A673 (cell line): ENCODE data around the gene PHF2. TPM values are rescaled to one million over a fixed set of nuclear protein-coding genes. Genes with fewer than 3 reads are reported as not detected.

Source experiments
- BruUV-seq: library from RNA; stranded (reverse); fragments of 400-500 nt; replicated peaks from 2 replicates; lab custom pipeline; 2021; lab: Mats Ljungman, UMichigan
- CTCF ChIA-PET: fragments of 300-600 bp; sonication (Branson Sonifier 250); formaldehyde crosslinking; loops from one replicate; lab custom pipeline; 2022; ENCODE audit warnings: antibody characterized with exemption; lab: Charles Lee
- POLR2A ChIA-PET: fragments of 300-600 bp; sonication (Branson Sonifier 250); formaldehyde crosslinking; loops from one replicate; lab custom pipeline; 2022; ENCODE audit warnings: antibody characterized with exemption; ENCODE audit not compliant: low non-redundant PET; lab: Charles Lee
- DNase-seq: peaks from one replicate; pipeline ENCODE4 v3.0.0-alpha.2; 2015; ENCODE audit warnings: low spot score
- H3K27ac ChIP-seq: fragments of 200-600 bp; sonication (generic); 2 replicates; pipeline ENCODE4 v1.5.1; 2016; ENCODE audit warnings: mixed run types, low read depth, mild to moderate bottlenecking, mixed read lengths, antibody characterized with exemption, low read length; ENCODE audit not compliant: poor library complexity, severe bottlenecking
- H3K27me3 ChIP-seq: fragments of 200-600 bp; sonication (generic); replicated peaks from 2 replicates; pipeline ENCODE4 v1.6.1; 2017; ENCODE audit warnings: mixed run types, low read depth, mild to moderate bottlenecking, mixed read lengths, antibody characterized with exemption, low read length; ENCODE audit not compliant: insufficient read depth, poor library complexity
- H3K36me3 ChIP-seq: fragments of 200-600 bp; sonication (generic); 2 replicates; pipeline ENCODE4 v1.6.1; 2016; ENCODE audit warnings: mixed run types, mild to moderate bottlenecking, mixed read lengths, antibody characterized with exemption, low read length; ENCODE audit not compliant: insufficient read depth, poor library complexity, severe bottlenecking
- H3K4me1 ChIP-seq: fragments of 200-600 bp; sonication (generic); 2 replicates; pipeline ENCODE4 v1.6.1; 2017; ENCODE audit warnings: mixed run types, mild to moderate bottlenecking, mixed read lengths, antibody characterized with exemption, low read length; ENCODE audit not compliant: insufficient read depth, poor library complexity, severe bottlenecking
- H3K4me3 ChIP-seq: fragments of 200-600 bp; sonication (generic); 2 replicates; pipeline ENCODE4 v1.5.1; 2016; ENCODE audit warnings: low read depth, mixed run types, mild to moderate bottlenecking, mixed read lengths, low read length; ENCODE audit not compliant: poor library complexity, severe bottlenecking
- H3K9me3 ChIP-seq: fragments of 200-600 bp; sonication (generic); 2 replicates; pipeline ENCODE4 v1.6.1; 2016; ENCODE audit warnings: mixed run types, low read depth, mild to moderate bottlenecking, mixed read lengths, antibody characterized with exemption, low read length; ENCODE audit not compliant: poor library complexity, severe bottlenecking
- EZH2 ChIP-seq: fragments of 200-600 bp; sonication (generic); IDR thresholded peaks from 2 replicates; pipeline ENCODE4 v1.6.1; 2017; ENCODE audit warnings: borderline replicate concordance, low read depth, mild to moderate bottlenecking, mixed read lengths, antibody characterized with exemption, low read length; ENCODE audit not compliant: poor library complexity, severe bottlenecking
- intact Hi-C: fragments of 100-400 bp; cut with micrococcal nuclease; formaldehyde crosslinking; loops from one replicate; pipeline ENCODE4 v1.10.0; 2022; ENCODE audit not compliant: unreplicated experiment
- total RNA-seq: library from RNA; stranded (reverse); gene quantifications from 2 replicates; pipeline ENCODE4 v1.2.3, GENCODE V29; 2021
- TF ChIP-seq, protein P1 (sequence below): fragments of 300-800, 200-600 bp; sonication (generic); conservative IDR thresholded peaks from 2 replicates; pipeline ENCODE4 v1.5.1; 2017; ENCODE audit warnings: low read depth, mild to moderate bottlenecking, antibody characterized with exemption, low read length, moderate library complexity, mixed read lengths

The PHF2 gene
- total RNA-seq, 1 experiment from 2014 or later = 32.7 TPM

DNA sequence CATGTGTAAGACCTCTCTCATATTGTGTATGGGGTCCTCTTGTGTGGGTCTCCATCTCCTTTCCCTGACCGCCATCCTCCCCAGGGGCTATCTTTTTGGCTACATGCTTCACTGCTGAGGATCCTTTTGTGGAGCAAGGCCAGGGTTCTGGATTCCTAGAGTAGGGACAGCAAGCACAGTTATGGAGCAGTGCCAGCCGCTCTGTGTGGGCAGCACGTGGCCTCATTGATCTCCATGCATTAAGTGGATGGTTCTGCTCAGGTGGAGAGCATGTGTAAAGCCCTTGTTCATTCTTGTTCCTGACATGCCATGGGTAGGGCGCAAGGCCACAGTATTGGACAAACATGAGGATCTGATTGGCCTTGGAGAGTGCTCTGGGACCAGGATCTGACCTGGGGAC is 8.9 kb downstream of the PHF2 start:
- no peaks in the 10 kb centered on the region for H3K27me3 ChIP-seq
- DNase-seq = no peak
- H3K4me1 ChIP-seq = peaks cover 12% of the 10 kb centered on the region
- ChIA-PET CTCF (no interaction called here), POLR2A (no interaction called here)
- no peaks in the 10 kb centered on the region for H3K36me3 ChIP-seq
- no peak overlapping the region for H3K4me3 ChIP-seq
- no TSS peak for BruUV-seq
- intact Hi-C loops = no loop called here
- no peak for TF ChIP-seq EZH2
- TF ChIP-seq, protein P1, sequence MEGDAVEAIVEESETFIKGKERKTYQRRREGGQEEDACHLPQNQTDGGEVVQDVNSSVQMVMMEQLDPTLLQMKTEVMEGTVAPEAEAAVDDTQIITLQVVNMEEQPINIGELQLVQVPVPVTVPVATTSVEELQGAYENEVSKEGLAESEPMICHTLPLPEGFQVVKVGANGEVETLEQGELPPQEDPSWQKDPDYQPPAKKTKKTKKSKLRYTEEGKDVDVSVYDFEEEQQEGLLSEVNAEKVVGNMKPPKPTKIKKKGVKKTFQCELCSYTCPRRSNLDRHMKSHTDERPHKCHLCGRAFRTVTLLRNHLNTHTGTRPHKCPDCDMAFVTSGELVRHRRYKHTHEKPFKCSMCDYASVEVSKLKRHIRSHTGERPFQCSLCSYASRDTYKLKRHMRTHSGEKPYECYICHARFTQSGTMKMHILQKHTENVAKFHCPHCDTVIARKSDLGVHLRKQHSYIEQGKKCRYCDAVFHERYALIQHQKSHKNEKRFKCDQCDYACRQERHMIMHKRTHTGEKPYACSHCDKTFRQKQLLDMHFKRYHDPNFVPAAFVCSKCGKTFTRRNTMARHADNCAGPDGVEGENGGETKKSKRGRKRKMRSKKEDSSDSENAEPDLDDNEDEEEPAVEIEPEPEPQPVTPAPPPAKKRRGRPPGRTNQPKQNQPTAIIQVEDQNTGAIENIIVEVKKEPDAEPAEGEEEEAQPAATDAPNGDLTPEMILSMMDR = no peak
- peaks cover 4% of the 10 kb centered on the region for H3K9me3 ChIP-seq
- no peak overlapping the region for H3K27ac ChIP-seq

DNA sequence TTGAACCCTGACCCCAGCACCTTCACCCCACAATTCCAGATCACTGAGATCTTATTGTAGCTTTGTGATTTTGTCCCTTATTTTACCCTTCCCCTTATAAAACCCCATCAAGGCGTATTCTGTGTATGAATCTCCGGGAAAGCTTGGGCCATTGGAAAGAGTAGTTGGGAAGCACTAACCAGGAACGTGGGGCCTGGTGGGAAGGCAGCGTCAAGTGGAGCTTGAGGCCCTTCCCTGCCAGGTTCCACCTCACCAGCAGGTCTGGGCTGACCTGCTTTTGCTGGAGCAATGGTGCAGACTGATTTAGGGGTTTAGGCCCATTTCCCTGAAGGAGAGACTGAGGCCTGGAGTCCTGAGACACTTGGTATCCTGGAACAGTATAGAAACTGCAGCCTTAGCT is 9.3 kb downstream of the PHF2 start:
- Histone ChIP-seq H3K4me3 (no peak overlapping the region), H3K36me3 (no peaks in the 10 kb centered on the region), H3K4me1 (peaks cover 12% of the 10 kb centered on the region), H3K9me3 (peaks cover 4% of the 10 kb centered on the region), H3K27me3 (no peaks in the 10 kb centered on the region), H3K27ac (no peak overlapping the region)
- intact Hi-C loops = no loop called here
- CTCF ChIA-PET = no interaction called here
- BruUV-seq = no TSS peak
- no peak for TF ChIP-seq EZH2
- TF ChIP-seq, protein P1 = no peak
- DNase-seq = no peak
- POLR2A ChIA-PET = no interaction called here

DNA sequence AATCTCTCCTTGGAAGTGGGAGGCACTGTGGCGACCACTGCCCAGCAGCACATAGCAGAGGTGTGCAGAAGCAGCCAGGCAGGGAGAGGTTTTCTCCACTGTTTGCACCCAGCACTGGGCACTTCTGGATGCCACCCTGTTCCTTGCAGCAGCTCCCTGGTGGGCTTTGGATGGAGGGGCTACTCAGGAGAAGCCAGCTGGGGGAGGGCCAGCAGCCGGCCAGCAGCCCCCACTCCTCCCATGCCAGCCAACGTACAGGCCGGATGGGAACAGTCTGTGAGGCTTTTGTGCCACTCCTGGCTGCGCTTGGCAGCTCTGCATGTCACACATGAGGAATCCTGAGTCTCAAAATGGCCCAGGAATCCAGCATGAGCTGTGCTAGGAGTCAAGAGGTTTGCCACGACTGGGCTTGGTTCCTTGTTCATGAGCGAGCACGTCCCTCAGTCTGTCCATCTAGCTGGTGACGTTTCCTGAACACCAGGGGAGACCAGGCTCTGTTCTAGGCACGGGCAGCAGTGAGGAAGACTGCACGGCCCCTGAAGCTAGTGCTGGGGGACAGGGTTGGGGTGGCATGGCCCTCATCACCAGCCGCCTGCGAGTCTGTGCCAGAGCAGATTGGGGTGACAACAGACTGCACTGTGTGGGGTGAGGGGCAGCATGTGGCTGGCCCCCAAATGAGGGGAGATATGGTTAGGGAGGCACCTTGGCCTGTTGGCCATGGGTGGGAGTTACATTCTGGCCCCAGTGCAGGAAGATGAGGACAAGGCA is 10.1 kb downstream of the PHF2 start:
- H3K27me3 ChIP-seq = no peaks in the 10 kb centered on the region
- ChIA-PET CTCF (no interaction called here), POLR2A (no interaction called here)
- TF ChIP-seq, protein P1 = no peak
- no peak for TF ChIP-seq EZH2
- H3K36me3 ChIP-seq = no peaks in the 10 kb centered on the region
- H3K4me1 ChIP-seq = peaks cover 12% of the 10 kb centered on the region
- DNase-seq = no peak
- H3K4me3 ChIP-seq = no peak overlapping the region
- intact Hi-C loops = no loop called here
- H3K27ac ChIP-seq = no peak overlapping the region
- peaks cover 4% of the 10 kb centered on the region for H3K9me3 ChIP-seq
- no TSS peak for BruUV-seq
